HG03432 (cell line): ENCODE measurements around the gene MAGOHB.
"Not testable (repeated sequence)": the region's sequence is repeated elsewhere in the genome, so short reads cannot be mapped to it uniquely, and the experiment has no call there.

Experiments used
- ATAC-seq: cut with Tn5 transposase; IDR thresholded peaks from one replicate; pipeline ENCODE4 v1.9.1; 2021; ENCODE audit warnings: mild to moderate bottlenecking, moderate library complexity; ENCODE audit not compliant: unreplicated experiment

Gene MAGOHB

GRCh38 chr12:10613349-10614055, at the start of gene MAGOHB:
TSS of gene MAGOHB (minus strand) at chr12:10613609. CDS start at chr12:10613532, 77 bp downstream.
- ATAC-seq = peak; percentile 96

GRCh38 chr12:10661338-10661737, 47.9 kb upstream of the MAGOHB start:
- ATAC-seq = no peak

- ATAC-seq = no peak
These were observed 40.6 kb upstream of the MAGOHB start for GRCh38 chr12:10654003-10654402.

- no peak for ATAC-seq
These were observed 38.8 kb upstream of the MAGOHB start for GRCh38 chr12:10652192-10652591.

GRCh38 chr12:10646576-10646975, 33.2 kb upstream of the MAGOHB start:
- not testable (repeated sequence) for ATAC-seq

GRCh38 chr12:10645910-10646309, 32.5 kb upstream of the MAGOHB start:
- no peak for ATAC-seq

- ATAC-seq = no peak
These were observed 28.5 kb upstream of the MAGOHB start for GRCh38 chr12:10641735-10642500.

- no peak for ATAC-seq
These were observed 25.3 kb upstream of the MAGOHB start for GRCh38 chr12:10638728-10639127.

GRCh38 chr12:10636611-10637010, 23.2 kb upstream of the MAGOHB start:
- ATAC-seq = no peak

- no peak for ATAC-seq
These were observed 22.7 kb upstream of the MAGOHB start for GRCh38 chr12:10636124-10636523.

- no peak for ATAC-seq
These were observed 21.9 kb upstream of the MAGOHB start for GRCh38 chr12:10635306-10635705.

- ATAC-seq = no peak
These were observed 21.0 kb upstream of the MAGOHB start for GRCh38 chr12:10634427-10634826.

GRCh38 chr12:10633541-10633940, 20.1 kb upstream of the MAGOHB start:
- no peak for ATAC-seq

- no peak for ATAC-seq
These were observed 18.8 kb upstream of the MAGOHB start for GRCh38 chr12:10632226-10632625.

GRCh38 chr12:10624605-10625004, 11.2 kb upstream of the MAGOHB start:
- no peak for ATAC-seq

GRCh38 chr12:10623131-10623530, 9.7 kb upstream of the MAGOHB start:
- ATAC-seq = no peak

GRCh38 chr12:10621278-10621677, 7.9 kb upstream of the MAGOHB start:
- no peak for ATAC-seq

GRCh38 chr12:10620078-10620779, 6.8 kb upstream of the MAGOHB start:
- ATAC-seq = no peak

- no peak for ATAC-seq
These were observed 5.1 kb upstream of the MAGOHB start for GRCh38 chr12:10618338-10618987.

GRCh38 chr12:10617863-10618262, 4.5 kb upstream of the MAGOHB start:
- ATAC-seq = no peak

- ATAC-seq = no peak
These were observed 2.1 kb upstream of the MAGOHB start for GRCh38 chr12:10615532-10615931.
